A673 (cell line): ENCODE results near the gene OXT. TPM values are rescaled to one million over a fixed set of nuclear protein-coding genes. Genes with fewer than 3 reads are reported as not detected.
"Not testable (repeated sequence)": the region's sequence is repeated elsewhere in the genome, so short reads cannot be mapped to it uniquely, and the experiment has no call there.

Experiments
- BruUV-seq: library from RNA; stranded (reverse); fragments of 400-500 nt; replicated peaks from 2 replicates; lab custom pipeline; 2021; lab: Mats Ljungman, UMichigan
- CTCF ChIA-PET: fragments of 300-600 bp; sonication (Branson Sonifier 250); formaldehyde crosslinking; loops from one replicate; lab custom pipeline; 2022; ENCODE audit warnings: antibody characterized with exemption; lab: Charles Lee
- POLR2A ChIA-PET: fragments of 300-600 bp; sonication (Branson Sonifier 250); formaldehyde crosslinking; loops from one replicate; lab custom pipeline; 2022; ENCODE audit warnings: antibody characterized with exemption; ENCODE audit not compliant: low non-redundant PET; lab: Charles Lee
- DNase-seq: peaks from one replicate; pipeline ENCODE4 v3.0.0-alpha.2; 2015; ENCODE audit warnings: low spot score
- H3K27ac ChIP-seq: fragments of 200-600 bp; sonication (generic); 2 replicates; pipeline ENCODE4 v1.5.1; 2016; ENCODE audit warnings: mixed run types, low read depth, mild to moderate bottlenecking, mixed read lengths, antibody characterized with exemption, low read length; ENCODE audit not compliant: poor library complexity, severe bottlenecking
- H3K27me3 ChIP-seq: fragments of 200-600 bp; sonication (generic); replicated peaks from 2 replicates; pipeline ENCODE4 v1.6.1; 2017; ENCODE audit warnings: mixed run types, low read depth, mild to moderate bottlenecking, mixed read lengths, antibody characterized with exemption, low read length; ENCODE audit not compliant: insufficient read depth, poor library complexity
- H3K36me3 ChIP-seq: fragments of 200-600 bp; sonication (generic); 2 replicates; pipeline ENCODE4 v1.6.1; 2016; ENCODE audit warnings: mixed run types, mild to moderate bottlenecking, mixed read lengths, antibody characterized with exemption, low read length; ENCODE audit not compliant: insufficient read depth, poor library complexity, severe bottlenecking
- H3K4me1 ChIP-seq: fragments of 200-600 bp; sonication (generic); 2 replicates; pipeline ENCODE4 v1.6.1; 2017; ENCODE audit warnings: mixed run types, mild to moderate bottlenecking, mixed read lengths, antibody characterized with exemption, low read length; ENCODE audit not compliant: insufficient read depth, poor library complexity, severe bottlenecking
- H3K4me3 ChIP-seq: fragments of 200-600 bp; sonication (generic); 2 replicates; pipeline ENCODE4 v1.5.1; 2016; ENCODE audit warnings: low read depth, mixed run types, mild to moderate bottlenecking, mixed read lengths, low read length; ENCODE audit not compliant: poor library complexity, severe bottlenecking
- H3K9me3 ChIP-seq: fragments of 200-600 bp; sonication (generic); 2 replicates; pipeline ENCODE4 v1.6.1; 2016; ENCODE audit warnings: mixed run types, low read depth, mild to moderate bottlenecking, mixed read lengths, antibody characterized with exemption, low read length; ENCODE audit not compliant: poor library complexity, severe bottlenecking
- EZH2 ChIP-seq: fragments of 200-600 bp; sonication (generic); IDR thresholded peaks from 2 replicates; pipeline ENCODE4 v1.6.1; 2017; ENCODE audit warnings: borderline replicate concordance, low read depth, mild to moderate bottlenecking, mixed read lengths, antibody characterized with exemption, low read length; ENCODE audit not compliant: poor library complexity, severe bottlenecking
- intact Hi-C: fragments of 100-400 bp; cut with micrococcal nuclease; formaldehyde crosslinking; loops from one replicate; pipeline ENCODE4 v1.10.0; 2022; ENCODE audit not compliant: unreplicated experiment
- total RNA-seq: library from RNA; stranded (reverse); gene quantifications from 2 replicates; pipeline ENCODE4 v1.2.3, GENCODE V29; 2021
- TF ChIP-seq, protein P1 (sequence below): fragments of 300-800, 200-600 bp; sonication (generic); conservative IDR thresholded peaks from 2 replicates; pipeline ENCODE4 v1.5.1; 2017; ENCODE audit warnings: low read depth, mild to moderate bottlenecking, antibody characterized with exemption, low read length, moderate library complexity, mixed read lengths

Gene OXT
- total RNA-seq, 1 experiment from 2014 or later, result not detected

DNA sequence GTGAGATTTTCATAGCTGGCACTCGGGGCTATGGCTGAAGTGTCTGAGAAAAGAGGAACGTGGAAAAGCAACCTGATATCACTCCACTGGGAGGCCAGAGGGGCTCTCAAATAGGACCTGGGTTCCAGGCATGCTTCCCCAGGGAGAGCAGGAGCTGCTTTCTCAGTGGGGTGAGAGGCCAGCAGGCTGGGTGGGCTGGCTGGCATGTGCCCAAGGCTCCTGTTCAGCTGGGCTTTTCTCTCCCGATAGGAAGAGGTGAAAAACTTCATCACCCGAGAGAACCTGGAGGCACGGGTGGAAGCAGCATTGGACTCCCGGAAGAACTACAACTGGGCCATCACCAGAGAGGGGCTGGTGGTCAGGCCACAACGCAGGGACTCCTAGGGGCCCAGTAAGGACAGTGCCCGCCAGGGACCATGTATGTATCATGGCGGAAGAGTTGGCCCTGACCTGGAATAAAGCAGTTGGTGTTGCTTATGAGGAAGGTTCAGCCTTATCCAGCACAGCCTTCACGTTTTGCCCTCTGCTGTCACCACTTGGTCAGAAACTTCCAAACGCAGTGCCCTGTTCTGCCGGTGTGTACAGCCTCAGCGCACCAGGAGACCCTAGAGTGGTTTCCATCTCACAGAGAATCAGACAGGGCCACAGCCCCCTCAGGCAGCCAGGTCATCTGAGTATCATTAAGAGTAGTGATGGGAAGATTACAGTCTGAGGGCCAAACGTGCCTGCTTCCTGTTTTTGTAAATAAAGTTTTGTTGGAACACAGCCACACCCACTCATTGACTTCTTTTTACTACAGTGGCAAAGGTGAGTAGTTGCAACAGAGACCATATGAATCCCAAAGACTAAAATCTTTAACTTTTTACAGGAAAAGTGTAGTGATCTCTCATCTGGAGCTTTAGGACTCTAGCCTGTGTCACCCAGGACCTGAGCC lies 23.7 kb upstream of the OXT start:
- ChIA-PET POLR2A (no interaction called here), CTCF (no interaction called here)
- H3K4me3 ChIP-seq, result peak overlapping the region; percentile 98

DNA sequence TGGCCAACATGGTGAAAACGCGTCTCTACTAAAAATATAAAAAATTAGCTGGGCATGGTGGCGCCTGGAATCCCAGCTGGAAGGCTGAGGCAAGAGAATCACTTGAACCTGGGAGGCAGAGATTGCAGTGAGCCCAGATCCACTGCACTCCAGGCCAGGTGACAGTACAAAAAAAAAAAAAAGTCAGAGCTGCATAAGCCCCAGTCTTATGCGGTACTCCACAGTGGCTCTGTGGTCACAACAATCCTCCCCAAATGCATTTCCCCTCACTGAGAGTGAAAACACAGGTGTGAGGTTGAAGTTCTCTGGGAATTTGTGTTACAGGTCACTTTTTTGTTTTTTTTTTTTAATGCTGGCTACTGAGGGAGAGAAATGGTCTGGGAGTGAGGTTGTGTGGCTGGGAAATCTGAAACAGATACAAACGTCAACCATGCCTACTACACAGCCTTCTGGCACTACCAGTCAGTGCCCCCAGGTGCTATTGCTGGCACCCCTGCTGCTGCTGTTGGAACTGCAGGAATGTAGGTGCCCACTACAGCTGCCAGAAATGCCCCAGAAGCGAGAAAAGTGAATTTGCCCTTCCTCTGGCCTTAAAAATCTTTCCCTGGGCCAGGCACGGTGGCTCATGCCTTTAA lies 19.9 kb upstream of the OXT start:
- no peak overlapping the region for H3K27ac ChIP-seq
- no peak for DNase-seq
- no TSS peak for BruUV-seq
- CTCF ChIA-PET, result interaction anchor here (0.7 kb wide), 1 partner anchor 22 kb away, joined by 7 read pairs; no protein-coding TSS in a partner anchor
- no peaks in the 10 kb centered on the region for H3K9me3 ChIP-seq
- H3K4me1 ChIP-seq, result peaks cover 2% of the 10 kb centered on the region
- no peaks in the 10 kb centered on the region for H3K27me3 ChIP-seq
- intact Hi-C loops, result loop anchor here (2.0 kb wide), 1 partner anchor 63 kb away; no protein-coding TSS in a partner anchor
- no peak for TF ChIP-seq EZH2
- TF ChIP-seq, protein P1, sequence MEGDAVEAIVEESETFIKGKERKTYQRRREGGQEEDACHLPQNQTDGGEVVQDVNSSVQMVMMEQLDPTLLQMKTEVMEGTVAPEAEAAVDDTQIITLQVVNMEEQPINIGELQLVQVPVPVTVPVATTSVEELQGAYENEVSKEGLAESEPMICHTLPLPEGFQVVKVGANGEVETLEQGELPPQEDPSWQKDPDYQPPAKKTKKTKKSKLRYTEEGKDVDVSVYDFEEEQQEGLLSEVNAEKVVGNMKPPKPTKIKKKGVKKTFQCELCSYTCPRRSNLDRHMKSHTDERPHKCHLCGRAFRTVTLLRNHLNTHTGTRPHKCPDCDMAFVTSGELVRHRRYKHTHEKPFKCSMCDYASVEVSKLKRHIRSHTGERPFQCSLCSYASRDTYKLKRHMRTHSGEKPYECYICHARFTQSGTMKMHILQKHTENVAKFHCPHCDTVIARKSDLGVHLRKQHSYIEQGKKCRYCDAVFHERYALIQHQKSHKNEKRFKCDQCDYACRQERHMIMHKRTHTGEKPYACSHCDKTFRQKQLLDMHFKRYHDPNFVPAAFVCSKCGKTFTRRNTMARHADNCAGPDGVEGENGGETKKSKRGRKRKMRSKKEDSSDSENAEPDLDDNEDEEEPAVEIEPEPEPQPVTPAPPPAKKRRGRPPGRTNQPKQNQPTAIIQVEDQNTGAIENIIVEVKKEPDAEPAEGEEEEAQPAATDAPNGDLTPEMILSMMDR, result no peak
- no peak overlapping the region for H3K4me3 ChIP-seq
- POLR2A ChIA-PET, result no interaction called here
- peaks cover 28% of the 10 kb centered on the region for H3K36me3 ChIP-seq

More for the DNA sequence above, 23.7 kb upstream of the OXT start:
- TSS peak; percentile 66 for BruUV-seq
- peaks cover 28% of the 10 kb centered on the region for H3K36me3 ChIP-seq
- H3K27me3 ChIP-seq, result no peaks in the 10 kb centered on the region
- DNase-seq, result no peak
- H3K9me3 ChIP-seq, result no peaks in the 10 kb centered on the region
- peaks cover 2% of the 10 kb centered on the region for H3K4me1 ChIP-seq
- H3K27ac ChIP-seq, result peak overlapping the region; percentile 1
- TF ChIP-seq EZH2, result no peak
- TF ChIP-seq, protein P1, result no peak
- intact Hi-C loops, result no loop called here

DNA sequence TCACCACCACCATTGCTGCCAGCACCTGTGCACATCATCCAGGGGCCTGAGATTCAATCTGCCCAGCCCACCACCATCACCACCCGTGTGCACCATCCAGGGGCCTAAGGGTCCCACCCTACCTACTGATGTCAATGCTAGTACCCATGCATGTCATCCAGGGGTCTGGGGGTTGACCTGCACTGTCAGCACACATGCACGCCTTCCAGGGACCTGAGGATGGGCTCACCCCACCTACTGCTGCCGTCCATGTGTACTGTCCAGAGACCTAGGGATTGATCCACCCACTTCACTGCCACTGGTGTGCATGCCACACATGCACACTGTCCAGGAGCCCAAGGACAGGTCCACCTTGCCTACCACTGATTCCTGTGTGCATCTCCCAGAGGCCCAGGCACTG lies 11.9 kb upstream of the OXT start:
- DNase-seq, result no peak
- TF ChIP-seq, protein P1, result no peak
- TF ChIP-seq EZH2, result no peak
- intact Hi-C loops, result no loop called here
- H3K9me3 ChIP-seq, result no peaks in the 10 kb centered on the region
- H3K4me3 ChIP-seq, result no peak overlapping the region
- no peaks in the 10 kb centered on the region for H3K27me3 ChIP-seq
- no peaks in the 10 kb centered on the region for H3K36me3 ChIP-seq
- H3K4me1 ChIP-seq, result no peaks in the 10 kb centered on the region
- ChIA-PET POLR2A (no interaction called here), CTCF (no interaction called here)
- H3K27ac ChIP-seq, result no peak overlapping the region
- BruUV-seq, result no TSS peak

DNA sequence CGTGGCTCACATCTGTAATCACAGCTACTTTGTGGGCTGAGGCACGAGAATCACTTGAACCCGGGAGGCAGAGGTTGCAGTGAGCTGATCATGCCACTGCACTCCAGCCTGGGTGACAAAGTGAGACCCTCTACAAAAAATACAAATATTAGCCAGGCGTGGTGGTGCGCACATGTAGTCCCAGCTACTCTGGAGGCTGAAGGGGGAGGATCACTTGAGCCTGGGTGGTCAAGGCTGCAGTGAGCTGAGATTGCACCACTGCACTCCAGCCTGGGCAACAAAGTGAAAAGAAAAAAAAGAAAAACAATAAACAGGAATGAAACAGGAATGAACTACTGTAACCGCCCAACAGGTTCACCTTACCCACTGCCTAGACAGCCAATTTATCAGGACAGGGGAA lies 7.3 kb upstream of the OXT start:
- intact Hi-C loops, POLR2A ChIA-PET, H3K27me3 ChIP-seq, CTCF ChIA-PET, H3K9me3 ChIP-seq, H3K4me3 ChIP-seq, H3K36me3 ChIP-seq, DNase-seq, H3K4me1 ChIP-seq, BruUV-seq, H3K27ac ChIP-seq: not testable (repeated sequence)
